Left hindlimb (tissue), 1 donor: ENCODE results near the gene PUS7L.
"Not testable (repeated sequence)": the region's sequence is repeated elsewhere in the genome, so short reads cannot be mapped to it uniquely, and the experiment has no call there.

Source experiments
- DNase-seq: peaks from one replicate; pipeline ENCODE4 v3.0.0-alpha.2; 2018

The PUS7L gene

DNA sequence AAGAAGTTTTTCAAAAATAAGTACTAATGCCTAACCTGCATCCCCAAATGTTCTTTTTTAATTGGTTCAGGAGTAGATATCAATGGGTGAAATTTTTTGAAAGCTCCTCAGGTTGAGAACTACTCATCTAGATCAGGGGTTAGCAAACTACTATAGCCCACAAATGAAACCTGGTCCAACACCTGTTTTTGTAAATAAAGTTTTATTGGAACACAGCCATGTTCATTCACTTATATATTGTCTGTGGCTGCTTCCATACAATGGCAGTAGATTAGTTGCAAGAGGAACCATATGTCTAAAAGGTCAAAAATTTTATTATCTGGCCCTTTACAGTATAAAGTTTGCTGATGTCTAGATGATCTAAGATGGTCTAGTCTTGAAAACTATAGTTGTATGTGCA is 13.8 kb downstream of the PUS7L start:
- no peak for DNase-seq

DNA sequence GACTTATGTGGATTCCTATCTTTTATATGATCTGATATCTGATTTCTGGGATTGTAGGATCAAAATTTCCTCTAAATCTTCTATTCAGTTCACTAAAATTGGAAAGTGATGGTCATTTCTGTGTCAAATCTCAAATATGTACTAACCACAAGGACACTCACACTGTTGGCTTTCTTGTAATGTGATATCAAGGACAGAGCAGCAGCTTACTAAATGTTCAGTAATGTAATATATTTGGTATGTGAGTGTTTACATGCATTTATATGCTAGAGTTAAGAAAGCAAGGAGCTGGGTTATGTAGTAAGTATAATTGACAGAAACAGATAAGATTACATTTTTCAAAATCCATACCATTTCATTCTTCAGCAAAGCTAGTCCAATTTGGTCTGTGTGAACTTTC is 16.5 kb downstream of the PUS7L start:
- no peak for DNase-seq

DNA sequence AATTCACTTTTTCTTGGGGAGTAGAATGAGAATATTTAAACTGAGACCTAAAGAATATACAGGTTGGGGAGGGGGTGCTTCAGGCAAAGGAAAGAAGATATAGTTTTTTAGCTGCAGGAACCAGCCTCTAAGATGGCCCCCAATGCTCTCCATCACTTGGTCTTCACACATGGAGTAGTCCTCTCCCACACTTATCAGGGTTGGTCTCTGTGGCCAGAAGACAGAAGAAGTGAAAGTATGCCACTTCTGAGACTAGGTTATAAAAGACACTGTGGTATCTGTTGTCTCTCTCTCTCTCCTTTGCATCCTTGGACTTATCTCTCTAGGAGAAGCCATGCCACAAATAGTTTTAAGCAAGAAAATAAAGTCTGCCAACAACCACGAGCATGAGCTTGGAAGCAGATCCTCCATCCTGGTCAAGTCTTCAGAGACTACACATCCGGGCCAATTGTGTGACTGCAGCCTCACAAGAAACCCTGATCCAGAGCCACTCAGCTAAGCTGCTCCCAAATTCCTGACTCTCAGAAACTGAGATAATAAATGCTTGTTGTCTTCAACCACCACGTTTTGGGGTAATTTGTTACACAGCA is 18.0 kb downstream of the PUS7L start:
- no peak for DNase-seq

DNA sequence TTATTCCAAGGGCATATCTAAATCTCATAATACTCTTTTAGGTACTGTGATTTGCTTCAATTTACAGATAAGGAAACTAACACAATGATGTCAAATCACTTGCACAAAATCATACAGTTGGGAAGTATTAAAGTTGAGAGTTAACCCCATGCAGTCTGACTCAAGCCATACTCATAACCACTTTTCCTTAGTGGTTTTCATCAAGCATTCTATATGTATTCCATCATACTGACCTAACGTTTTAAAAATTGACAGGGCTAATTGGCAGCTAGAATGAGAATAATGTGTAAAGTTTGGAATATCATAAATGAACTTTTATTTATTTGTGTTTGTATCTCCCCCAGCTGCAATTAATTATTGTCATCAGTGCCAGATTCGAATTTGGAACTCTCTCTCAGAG is 20.9 kb downstream of the PUS7L start:
- DNase-seq: no peak

- DNase-seq: no peak
Observed at GRCh38 chr12:43736927-43737440, 21.6 kb downstream of the PUS7L start.

GRCh38 chr12:43733687-43734086 is 24.9 kb downstream of the PUS7L start:
- no peak for DNase-seq

GRCh38 chr12:43730283-43730682 is 28.3 kb downstream of the PUS7L start:
- DNase-seq: no peak

DNA sequence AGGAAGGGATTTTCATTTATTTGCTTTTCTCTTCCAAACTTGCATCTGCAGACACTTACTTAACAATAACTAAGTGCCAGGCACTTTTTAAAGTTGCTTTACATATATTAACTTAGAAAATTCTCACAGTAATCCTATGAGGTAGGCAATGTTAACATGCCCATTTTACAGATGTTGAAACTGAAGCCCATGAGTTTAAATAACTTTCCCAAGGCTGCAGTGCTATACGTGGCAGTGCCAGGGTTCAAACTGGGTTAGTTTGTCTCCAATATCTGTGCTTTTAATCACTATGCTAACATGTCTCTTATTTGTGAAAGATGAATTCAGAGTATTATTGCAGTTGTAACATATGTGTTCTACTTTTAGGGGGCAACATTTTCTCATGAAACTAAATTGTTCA is 29.9 kb downstream of the PUS7L start:
- no peak for DNase-seq

DNA sequence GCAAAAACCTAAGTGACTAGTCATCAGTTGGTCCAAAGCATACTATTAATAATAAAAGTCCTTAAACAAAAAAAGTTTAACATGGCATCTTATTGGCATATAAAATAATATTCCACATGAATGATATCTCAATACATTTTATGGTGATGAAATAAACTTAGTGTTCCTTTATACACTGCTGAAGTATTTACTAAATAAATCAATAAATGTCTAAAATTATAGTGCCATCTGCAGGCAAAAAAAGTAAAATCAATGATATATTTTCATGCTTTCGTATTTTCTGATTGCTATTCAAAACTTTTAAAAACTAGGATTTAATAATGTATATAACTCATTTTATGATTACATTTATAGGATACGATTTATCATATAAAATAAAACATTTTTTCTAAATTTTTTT is 30.5 kb downstream of the PUS7L start:
- DNase-seq: no peak

DNA sequence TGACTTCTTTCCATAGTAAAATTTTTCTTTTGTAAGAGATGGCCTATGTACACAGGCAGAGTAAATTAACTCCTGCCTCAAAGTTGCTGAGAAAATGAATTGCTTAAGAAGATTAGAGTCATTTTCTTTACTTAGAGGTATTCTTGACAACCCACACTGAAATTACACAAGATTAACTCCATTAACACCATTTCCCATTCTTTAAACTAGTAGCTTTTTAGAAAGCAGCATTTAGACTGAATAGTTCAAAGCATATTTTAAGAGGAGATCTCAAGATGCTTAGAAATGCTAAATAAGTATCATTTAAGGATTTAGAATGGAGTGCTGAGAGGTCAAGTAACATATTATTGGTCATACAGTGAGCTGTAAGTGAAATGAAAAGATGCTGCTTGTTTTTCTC is 35.5 kb downstream of the PUS7L start:
- DNase-seq: no peak

- no peak for DNase-seq
Observed at GRCh38 chr12:43722621-43723020, 36.0 kb downstream of the PUS7L start.

- DNase-seq: no peak
Observed at GRCh38 chr12:43711348-43711747, 47.2 kb downstream of the PUS7L start.

GRCh38 chr12:43703772-43704171 is 54.8 kb downstream of the PUS7L start:
- not testable (repeated sequence) for DNase-seq

DNA sequence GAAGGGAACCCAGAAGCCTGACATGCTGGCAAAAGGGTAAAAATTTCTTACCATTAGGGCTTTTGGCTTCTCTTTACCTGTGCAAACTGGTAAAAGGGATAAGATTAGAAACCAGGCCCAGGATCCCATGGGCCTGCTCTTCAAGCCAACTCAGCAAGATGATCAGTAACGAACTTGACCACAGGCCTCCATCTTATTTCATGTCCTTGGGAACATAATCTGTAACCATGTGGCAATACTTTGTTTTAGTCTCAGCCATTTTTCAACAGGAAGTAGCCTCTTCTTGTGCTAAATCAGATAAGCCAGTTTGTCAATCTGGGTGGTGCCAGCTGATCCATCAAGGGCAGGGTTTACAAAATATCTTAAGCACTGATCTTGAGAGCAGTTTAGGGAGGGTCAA is 57.4 kb downstream of the PUS7L start:
- DNase-seq: not testable (repeated sequence)

GRCh38 chr12:43696154-43696553 is 62.4 kb downstream of the PUS7L start:
- no peak for DNase-seq

- DNase-seq: no peak
Observed at GRCh38 chr12:43694879-43695278, 63.7 kb downstream of the PUS7L start.

GRCh38 chr12:43692064-43692463 is 66.5 kb downstream of the PUS7L start:
- DNase-seq: no peak

- DNase-seq: not testable (repeated sequence)
Observed at GRCh38 chr12:43685491-43685890, 73.1 kb downstream of the PUS7L start.

DNA sequence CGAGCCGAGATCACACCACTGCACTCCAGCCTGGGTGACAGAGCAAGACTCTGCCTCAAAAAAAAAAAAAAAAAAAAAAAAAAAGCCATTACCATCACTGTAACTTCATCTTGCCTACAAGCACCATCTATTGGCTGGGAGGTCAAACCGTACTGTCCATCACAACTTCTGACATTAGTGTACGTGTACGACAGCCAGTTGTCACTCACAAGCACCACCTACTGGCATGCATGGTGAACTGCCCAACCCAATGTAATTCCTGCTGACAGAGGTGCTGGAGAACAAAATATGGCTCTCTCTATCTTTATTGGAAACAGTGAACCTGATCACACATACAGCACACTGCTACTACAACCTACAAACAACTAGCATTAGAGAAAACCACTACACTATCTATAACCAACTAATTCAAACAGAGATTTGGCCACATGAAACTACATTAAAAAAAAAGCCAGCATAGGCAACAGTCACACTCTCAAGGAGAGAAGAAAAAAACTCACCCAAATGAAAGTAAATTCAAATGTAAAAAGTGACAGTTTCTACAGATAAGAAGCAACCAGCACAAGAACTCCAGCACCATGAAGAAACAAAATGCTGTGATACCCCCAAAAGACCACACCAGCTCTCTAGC is 82.3 kb downstream of the PUS7L start:
- no peak for DNase-seq

- no peak for DNase-seq
Observed at GRCh38 chr12:43675048-43675904, 83.3 kb downstream of the PUS7L start.

GRCh38 chr12:43669373-43669772 is 89.2 kb downstream of the PUS7L start:
- DNase-seq: no peak
